Fibroblast of villous mesenchyme (primary cell): ENCODE results near the gene GFOD1. TPM values are rescaled to one million over a fixed set of nuclear protein-coding genes. Genes with fewer than 3 reads are reported as not detected.
"Not testable (repeated sequence)": the region's sequence is repeated elsewhere in the genome, so short reads cannot be mapped to it uniquely, and the experiment has no call there.

Experiments used
- DNase-seq: peaks from one replicate; pipeline ENCODE4 v3.0.0-alpha.2; 2010; ENCODE audit warnings: low read depth
- H3K4me3 ChIP-seq: 2 replicates; pipeline ENCODE4 v1.5.1; 2011; ENCODE audit warnings: low read depth, mild to moderate bottlenecking, low read length
- CTCF ChIP-seq: IDR thresholded peaks from 2 replicates; pipeline ENCODE4 v1.5.1; 2012; ENCODE audit warnings: low read depth, mild to moderate bottlenecking, low read length; ENCODE audit not compliant: insufficient read depth
- total RNA-seq: library from RNA; depleted of rRNA; stranded (reverse); fragments of >200 nt; gene quantifications from 2 replicates; pipeline ENCODE4 v1.2.3, GENCODE V29; 2012

Gene GFOD1
- total RNA-seq, 1 donor: 4.7 TPM

- peak; percentile 25 for DNase-seq
- no peak for TF ChIP-seq CTCF
- H3K4me3 ChIP-seq: no peak overlapping the region
Measured at GRCh38 chr6:13511913-13512717, 24.7 kb upstream of the GFOD1 start.

- not testable (repeated sequence) for DNase-seq
Measured at GRCh38 chr6:13511141-13511571, 23.8 kb upstream of the GFOD1 start.

GRCh38 chr6:13510433-13510832 lies 23.0 kb upstream of the GFOD1 start:
- not testable (repeated sequence) for H3K4me3 ChIP-seq, DNase-seq

More at GRCh38 chr6:13511141-13511571, 23.8 kb upstream of the GFOD1 start:
- H3K4me3 ChIP-seq: not testable (repeated sequence)

GRCh38 chr6:13508711-13509705 lies 21.6 kb upstream of the GFOD1 start:
- no peak for TF ChIP-seq CTCF

GRCh38 chr6:13507306-13507860 lies 20.0 kb upstream of the GFOD1 start:
- no peak for TF ChIP-seq CTCF
- no peak overlapping the region for H3K4me3 ChIP-seq
- DNase-seq: no peak

More at GRCh38 chr6:13508711-13509705, 21.6 kb upstream of the GFOD1 start:
- DNase-seq: no peak
- no peak overlapping the region for H3K4me3 ChIP-seq

- no peak for DNase-seq
- TF ChIP-seq CTCF: no peak
- H3K4me3 ChIP-seq: no peak overlapping the region
Measured at GRCh38 chr6:13505345-13505734, 17.9 kb upstream of the GFOD1 start.

- DNase-seq: no peak
- TF ChIP-seq CTCF: no peak
Measured at GRCh38 chr6:13504611-13505344, 17.4 kb upstream of the GFOD1 start.

More at GRCh38 chr6:13504611-13505344, 17.4 kb upstream of the GFOD1 start:
- H3K4me3 ChIP-seq: no peak overlapping the region
